ENCODE data around the gene IFIT1B. TPM values are rescaled to one million over a fixed set of nuclear protein-coding genes. Genes with fewer than 3 reads are reported as not detected.
A peak's percentile ranks its signal among the peaks of the same experiment; 100 is the strongest.

Gene IFIT1B
- total RNA-seq, 1 experiment from 2014 or later: not detected

DNA sequence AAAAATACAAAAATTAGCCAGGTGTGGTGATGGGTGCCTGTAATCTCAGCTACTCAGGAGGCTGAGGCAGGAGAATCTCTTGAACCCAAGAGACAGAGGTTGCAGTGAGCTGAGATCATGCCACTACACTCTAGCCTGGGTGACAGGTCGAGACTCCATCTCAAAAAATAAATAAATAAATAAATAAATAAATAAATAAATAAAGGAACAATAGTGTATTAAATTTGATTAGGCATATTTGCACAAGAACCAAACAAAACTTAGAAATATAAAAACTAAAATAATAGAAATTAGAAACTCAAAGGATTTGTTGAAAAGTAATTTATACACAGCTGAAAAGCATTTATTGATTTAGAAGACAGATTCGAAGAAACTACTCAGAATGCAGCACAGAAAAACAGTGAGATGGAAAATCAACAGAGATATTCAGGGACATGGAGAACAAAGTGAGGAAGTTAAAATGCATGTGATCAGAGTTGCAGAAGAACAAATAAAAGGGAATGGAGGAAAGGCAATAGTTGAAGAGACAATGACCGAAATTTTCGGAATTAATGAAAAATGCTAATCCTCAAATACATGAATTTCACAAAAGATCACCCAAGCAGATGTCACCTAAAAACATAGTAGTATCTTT is 32.4 kb upstream of the IFIT1B start:
- ChIA-PET CTCF (interaction anchor here (1.4 kb wide), 1 partner anchor 24 kb away, joined by 6 read pairs; no protein-coding TSS in a partner anchor), POLR2A (no interaction called here)
- Mint-ChIP-seq H3K9me3 (no peaks in the 10 kb centered on the region), H3K27me3 (ENCODE audit: low read depth) (no peaks in the 10 kb centered on the region), H3K4me3 (no peak overlapping the region), H3K27ac (peak overlapping the region; percentile 42; the same call in 1 of the 2 replicates), H3K36me3 (no peaks in the 10 kb centered on the region), H3K4me1 (peaks cover 66% of the 10 kb centered on the region)
- no peak for ATAC-seq
- TF ChIP-seq SP1 (CRISPR knock-in tag; conservative IDR thresholded peaks at IDR 0.05): no peak
- TF ChIP-seq ZNF416 (CRISPR knock-in tag; IDR thresholded peaks at IDR 0.05): no peak
- no peak for TF ChIP-seq ETV6 (CRISPR knock-in tag; IDR thresholded peaks at IDR 0.05)
- no peak for TF ChIP-seq USF2 (CRISPR knock-in tag; IDR thresholded peaks at IDR 0.05)
- TF ChIP-seq TCF7 (CRISPR knock-in tag; IDR thresholded peaks at IDR 0.05; ENCODE audit: low read depth): no peak
- DNase-seq (ENCODE audit: low spot score): no peak

DNA sequence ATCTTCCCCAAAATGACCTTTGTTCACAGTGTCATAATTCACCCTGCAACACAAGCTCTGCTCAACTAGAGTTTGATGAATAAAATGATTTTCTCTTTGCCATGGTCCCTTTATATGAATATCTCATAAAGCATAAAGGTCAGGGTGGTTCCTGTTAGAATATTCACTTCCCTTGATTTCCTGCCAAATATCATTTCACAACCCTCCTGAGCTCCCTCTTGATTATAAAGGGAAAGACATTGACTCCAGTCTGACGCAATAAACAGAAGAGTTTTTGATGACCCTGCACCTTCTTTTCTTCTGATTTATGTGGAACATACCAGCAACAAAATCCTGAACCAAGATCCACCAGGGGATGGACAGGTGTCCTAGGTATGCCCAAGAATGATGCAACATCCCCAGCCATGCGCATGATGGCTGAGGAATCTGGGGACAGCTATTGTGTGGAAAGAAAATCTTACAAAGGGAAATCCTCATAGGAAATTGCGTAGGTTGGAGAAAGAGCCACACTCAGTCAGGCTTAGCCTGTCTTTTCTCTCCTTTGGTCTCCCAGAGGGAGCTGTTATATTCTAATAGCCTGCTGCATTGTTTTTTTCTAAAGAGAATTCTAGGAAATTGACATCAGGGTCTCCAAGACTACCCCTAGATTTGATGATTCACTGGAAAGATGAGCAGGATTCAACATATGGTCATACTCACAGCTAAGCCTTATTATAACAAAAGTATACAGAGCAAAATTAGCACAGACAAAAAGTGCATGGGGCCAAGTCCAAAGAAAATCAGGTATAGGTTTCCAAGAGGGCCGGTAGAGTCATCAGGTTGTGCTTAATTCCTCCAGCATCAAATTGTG is 31.2 kb upstream of the IFIT1B start:
- Mint-ChIP-seq H3K36me3 (no peaks in the 10 kb centered on the region), H3K27me3 (ENCODE audit: low read depth) (no peaks in the 10 kb centered on the region), H3K27ac (peak overlapping the region; percentile 82), H3K9me3 (no peaks in the 10 kb centered on the region), H3K4me3 (no peak overlapping the region), H3K4me1 (peaks cover 77% of the 10 kb centered on the region)
- ChIA-PET POLR2A (no interaction called here), CTCF (interaction anchor here (0.6 to 1.4 kb wide), 4 partner anchors 16 to 252 kb away, joined by 3 to 6 read pairs (median 3); partner anchors contain the start of gene IFIT1)
- no peak for TF ChIP-seq SOX15 (CRISPR knock-in tag; IDR thresholded peaks at IDR 0.05)
- no peak for TF ChIP-seq SMAD3 (CRISPR knock-in tag; IDR thresholded peaks at IDR 0.05; ENCODE audit: borderline replicate concordance)
- TF ChIP-seq ELF4 (CRISPR knock-in tag; IDR thresholded peaks at IDR 0.05; ENCODE audit: low read depth): no peak
- no peak for TF ChIP-seq IRF2 (CRISPR knock-in tag; IDR thresholded peaks at IDR 0.05; ENCODE audit: borderline replicate concordance, low read depth)
- TF ChIP-seq CDX4 (CRISPR knock-in tag; IDR thresholded peaks at IDR 0.05; ENCODE audit: borderline replicate concordance): no peak
- TF ChIP-seq GABPB1 (CRISPR knock-in tag; IDR thresholded peaks at IDR 0.05): peak; percentile 87
- TF ChIP-seq ZBTB21 (CRISPR knock-in tag; IDR thresholded peaks at IDR 0.05; ENCODE audit: borderline replicate concordance): no peak
- no peak for TF ChIP-seq ATF6 (CRISPR knock-in tag; IDR thresholded peaks at IDR 0.05)
- no peak for TF ChIP-seq SP1 (CRISPR knock-in tag; conservative IDR thresholded peaks at IDR 0.05)
- TF ChIP-seq MAX (CRISPR knock-in tag; IDR thresholded peaks at IDR 0.05): peak; percentile 60
- no peak for TF ChIP-seq ZNF232 (CRISPR knock-in tag; IDR thresholded peaks at IDR 0.05)
- no peak for TF ChIP-seq ARID4B (CRISPR knock-in tag; IDR thresholded peaks at IDR 0.05; ENCODE audit: borderline replicate concordance)
- ATAC-seq (peak; percentile 55), DNase-seq (ENCODE audit: low spot score) (no peak)

All from WTC11 (cell line).